NCI-H345 (cell line): ENCODE data around the gene AGAP1.
A peak's percentile ranks its signal among the peaks of the same experiment; 100 is the strongest.

ENCODE experiments used
- DNase-seq: peaks from one replicate; lab custom pipeline; 2025; lab: John Stamatoyannopoulos, UW

The AGAP1 gene

DNA sequence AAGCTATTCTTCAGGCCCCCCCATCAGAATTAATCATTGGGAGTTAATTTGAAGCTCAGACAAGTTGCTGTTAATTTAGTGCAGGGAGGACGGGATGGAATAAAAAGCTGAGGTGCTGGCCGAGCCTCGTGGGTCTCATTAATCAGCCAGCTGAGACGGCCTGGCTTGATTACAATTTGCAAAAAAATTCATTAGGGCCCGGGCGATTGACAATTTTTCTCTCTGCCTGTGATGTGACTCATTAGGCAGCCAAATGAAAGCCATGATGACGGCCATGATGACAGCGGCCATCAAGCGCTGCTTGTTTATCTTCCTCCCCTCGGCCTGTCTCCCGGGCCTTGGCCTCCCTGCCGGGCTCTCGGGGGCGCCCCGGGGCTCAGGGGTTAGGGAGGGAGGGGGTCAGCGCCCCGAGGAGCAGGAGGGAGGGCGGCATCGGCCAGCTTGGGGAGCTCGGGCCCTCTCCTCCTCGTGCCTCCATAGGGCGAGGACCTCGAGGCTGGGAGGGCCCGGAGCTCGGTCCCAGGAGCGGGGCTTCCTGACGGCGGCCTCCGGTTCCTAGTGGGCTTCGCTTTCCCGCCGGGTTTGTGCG lies 669.1 kb downstream of the AGAP1 start:
- no peak for DNase-seq

GRCh38 chr2:236163471-236164200 lies 669.8 kb downstream of the AGAP1 start:
- DNase-seq: no peak

DNA sequence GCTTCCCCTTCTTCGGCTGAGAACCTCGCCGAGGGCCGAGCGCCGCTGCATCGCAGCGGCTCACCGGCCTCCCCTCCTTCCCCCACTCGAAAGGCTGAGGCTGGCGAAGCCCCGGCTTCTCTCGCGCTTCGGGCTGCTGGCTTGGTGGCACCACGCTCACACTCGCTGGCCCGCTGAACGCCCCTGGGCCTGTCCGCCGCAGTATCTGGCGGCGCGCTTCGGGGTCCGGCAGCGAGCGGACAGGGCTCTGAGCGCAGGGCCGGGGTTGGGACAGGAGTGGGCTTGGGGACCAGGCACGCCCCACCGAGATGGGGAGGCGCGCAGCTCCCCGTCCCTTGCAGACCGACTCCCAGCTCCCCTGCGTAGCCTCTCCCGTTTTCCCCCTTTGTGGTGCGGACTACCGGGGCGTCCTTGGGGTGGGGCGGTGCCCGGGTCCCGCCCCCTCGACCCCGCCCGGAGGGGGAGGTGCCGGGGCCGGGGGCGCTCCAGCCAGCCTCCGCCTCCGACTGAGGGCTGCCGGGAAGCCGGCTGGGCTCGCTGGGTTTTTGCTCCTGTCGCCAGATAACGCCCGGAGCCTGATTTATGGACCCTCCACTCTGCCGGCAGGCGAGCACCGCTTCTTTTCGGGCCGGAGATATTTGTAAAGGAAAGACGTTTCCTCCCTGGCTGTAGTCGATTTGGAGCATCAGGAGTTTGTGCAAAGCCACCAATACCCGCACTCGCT lies 670.5 kb downstream of the AGAP1 start:
- DNase-seq: no peak

DNA sequence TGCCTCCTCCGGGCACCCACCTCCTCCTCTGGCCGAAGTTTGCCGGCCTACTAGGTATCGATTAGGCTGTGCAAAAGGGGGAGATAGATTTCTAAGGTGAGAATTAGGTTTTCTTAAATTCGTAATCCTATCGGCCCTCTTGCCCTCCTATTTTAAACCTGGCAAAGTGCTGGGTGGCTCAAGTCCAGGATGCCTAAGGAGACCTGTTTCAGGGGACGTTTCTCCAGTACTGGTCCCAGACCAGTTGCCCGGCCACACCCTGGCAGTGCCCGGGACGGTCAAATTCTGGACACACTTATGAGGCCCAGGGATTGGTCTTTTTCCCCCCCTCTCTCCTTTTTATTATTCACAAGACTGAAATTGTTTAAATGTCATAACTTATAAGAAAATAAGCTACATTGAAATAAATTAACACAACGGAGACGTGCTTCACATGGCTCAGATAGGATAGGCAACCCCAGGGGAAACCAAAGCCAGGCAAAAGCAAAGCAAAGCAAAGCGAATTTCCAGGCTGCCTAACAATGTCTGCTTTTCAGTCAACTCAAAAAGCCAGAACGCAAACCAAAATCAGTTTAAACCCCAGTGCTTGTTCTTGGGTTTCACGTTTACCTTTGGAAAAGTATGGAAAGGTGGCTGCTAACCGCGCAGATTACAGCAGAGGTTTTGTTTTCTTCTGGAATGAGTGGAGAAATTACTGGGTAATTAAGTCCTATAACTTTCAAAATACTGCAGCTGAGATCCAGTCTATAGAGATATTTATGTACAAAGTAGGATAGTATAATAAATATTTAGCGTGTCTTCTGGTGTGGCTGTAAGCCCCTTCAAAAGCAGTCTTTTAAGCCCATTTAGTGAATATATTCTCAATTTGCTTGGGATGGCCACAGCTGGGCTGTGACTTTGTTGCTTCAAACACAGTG lies 671.3 kb downstream of the AGAP1 start:
- no peak for DNase-seq

- DNase-seq: no peak
These were observed 672.3 kb downstream of the AGAP1 start for GRCh38 chr2:236165842-236166795.

DNA sequence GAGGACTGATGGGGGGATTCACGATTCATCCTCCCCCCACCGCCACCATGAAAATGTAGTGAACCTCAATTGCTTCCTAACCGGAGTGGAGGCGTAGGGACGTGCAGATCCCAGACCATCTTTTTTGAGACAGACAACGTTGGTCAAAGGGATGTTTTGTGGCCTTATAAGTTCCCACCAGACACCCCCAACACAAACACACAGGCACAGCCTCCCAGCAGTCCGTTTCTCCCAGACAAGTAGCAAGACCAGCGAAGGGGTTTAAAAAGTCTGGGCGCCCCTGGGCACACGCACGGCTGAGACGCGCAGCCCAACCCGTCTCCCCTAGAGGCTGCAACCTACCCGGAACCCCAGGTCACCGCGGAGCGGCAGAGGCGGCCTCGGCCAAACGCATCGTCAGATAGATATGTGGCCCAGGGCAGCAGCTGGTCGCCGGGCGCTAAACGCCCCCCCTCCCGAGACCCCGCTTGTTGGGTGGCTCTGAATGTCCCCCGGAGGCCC lies 673.0 kb downstream of the AGAP1 start:
- DNase-seq: no peak

GRCh38 chr2:236167297-236168109 lies 673.7 kb downstream of the AGAP1 start:
- peak; percentile 59 for DNase-seq

DNA sequence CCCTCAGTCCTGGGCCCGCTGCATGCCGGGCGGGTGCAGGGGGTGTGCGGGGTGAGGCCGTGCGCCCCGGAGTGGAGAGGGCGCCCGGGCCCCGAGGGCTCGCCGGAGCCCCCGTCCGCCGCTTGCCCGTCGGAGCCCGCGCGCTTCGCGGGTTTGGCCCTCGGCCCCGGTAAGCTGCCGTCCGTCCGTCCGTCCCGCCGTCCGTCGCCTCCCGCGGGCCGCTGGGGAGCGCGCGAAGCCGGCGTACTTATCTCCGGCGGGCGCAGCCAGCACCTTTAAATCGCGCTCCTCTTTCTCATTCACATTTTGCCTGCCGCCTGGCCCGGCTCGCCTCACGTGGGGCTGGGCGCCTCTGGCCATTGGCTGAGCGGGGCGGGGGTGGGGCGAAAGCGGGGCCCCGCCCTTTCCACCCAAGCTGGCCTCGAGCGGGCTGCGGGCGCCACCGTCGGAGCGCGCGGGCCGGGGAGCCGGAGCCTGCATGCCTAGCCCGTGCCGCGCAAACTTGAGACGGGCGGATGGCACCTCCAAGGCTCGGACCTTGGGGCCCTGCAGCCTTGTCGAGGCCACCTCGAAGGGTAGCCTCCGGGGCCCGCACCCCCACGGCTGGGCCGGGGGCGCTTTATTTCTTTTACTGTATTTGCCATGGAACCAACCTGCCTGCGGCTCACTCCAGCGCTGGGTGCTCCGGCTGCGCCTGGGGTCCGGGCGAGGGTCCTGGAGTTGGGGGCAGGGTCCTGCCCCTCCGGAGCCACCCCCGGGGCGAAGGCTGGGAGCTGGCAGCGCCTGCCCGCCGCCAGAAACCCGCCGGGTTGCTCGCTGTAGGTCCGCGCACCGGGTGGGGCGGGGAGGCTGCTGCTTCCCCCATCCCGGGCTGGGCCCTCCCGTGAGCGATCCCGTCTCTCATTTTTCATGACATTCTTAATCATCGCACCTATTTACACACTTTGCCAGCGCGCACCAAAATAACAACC lies 674.6 kb downstream of the AGAP1 start, which contains the start of gene GBX2:
Gene GBX2 (minus strand): TSS at position 277 of the 971 bp plus-strand sequence. CDS start 415 bp downstream, outside the sequence.
- peak; percentile 90 for DNase-seq

- DNase-seq: no peak
These were observed 675.4 kb downstream of the AGAP1 start for GRCh38 chr2:236169151-236169721.

GRCh38 chr2:236169741-236170589 lies 676.1 kb downstream of the AGAP1 start:
- no peak for DNase-seq

- DNase-seq: no peak
These were observed 676.8 kb downstream of the AGAP1 start for GRCh38 chr2:236170590-236171165.

- no peak for DNase-seq
These were observed 677.4 kb downstream of the AGAP1 start for GRCh38 chr2:236171181-236171679.

DNA sequence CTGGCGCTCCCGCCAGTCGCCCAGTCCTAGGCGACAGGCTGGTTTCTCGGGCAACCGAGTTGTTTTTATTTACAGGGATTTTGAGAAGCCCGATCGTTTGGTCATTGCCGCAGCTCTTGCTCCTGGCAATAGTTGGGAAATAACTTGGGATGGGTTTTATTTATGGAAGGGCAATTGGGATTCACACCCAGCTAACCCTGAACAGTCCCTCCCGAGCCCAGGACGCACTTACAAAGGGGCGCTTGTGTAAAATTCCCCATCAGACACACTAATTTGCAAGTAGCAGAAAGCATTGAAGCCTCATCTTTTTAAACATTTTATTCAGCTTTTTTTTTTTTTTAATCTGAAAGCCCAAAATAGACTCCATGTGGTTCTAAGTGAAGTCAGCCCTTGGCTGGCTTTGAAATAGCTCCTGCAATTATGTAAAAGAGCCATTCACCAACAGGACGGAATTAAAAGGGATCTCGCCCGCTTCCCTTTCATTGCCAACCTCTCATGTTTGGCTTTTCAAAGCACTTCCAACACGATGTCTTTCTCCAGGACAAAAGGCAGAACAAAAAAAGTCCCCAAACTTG lies 677.9 kb downstream of the AGAP1 start:
- DNase-seq: no peak

DNA sequence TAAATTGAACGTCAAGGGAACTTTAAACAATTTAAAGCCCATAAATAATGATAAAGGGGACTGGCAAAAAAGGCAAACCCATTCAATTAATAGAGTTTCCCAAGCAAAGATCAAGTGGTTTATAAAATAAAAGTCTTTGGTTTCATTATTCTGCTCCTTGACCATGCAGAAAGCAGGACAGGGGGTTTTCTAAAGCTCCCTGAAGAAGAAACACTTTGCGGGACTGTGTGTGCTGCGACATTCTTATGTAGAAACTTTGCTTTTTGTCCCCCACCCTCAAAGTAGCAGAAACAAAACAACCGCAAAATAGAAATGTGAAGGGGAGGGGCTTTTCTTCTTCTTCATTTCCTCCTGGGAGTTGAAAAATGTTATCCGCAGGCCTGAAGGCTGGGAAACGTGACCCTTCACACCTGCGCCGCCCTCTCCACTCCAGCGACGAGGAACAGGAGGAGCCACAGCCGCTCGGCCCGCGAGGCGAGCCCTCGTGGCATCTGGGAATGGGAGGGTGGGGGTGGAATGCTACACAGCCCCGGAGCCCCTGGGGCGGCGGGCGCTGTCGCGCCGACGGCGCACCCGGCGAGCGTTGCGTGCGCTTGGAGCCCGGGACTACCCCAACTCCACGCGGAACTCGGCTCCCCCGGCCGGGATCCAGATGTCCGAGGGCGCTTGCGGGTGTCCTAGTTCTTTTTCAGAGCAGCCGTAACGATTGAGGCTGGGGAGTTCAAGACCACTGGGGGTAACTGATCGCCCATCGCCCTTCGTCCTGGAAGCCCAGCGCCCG lies 678.6 kb downstream of the AGAP1 start:
- no peak for DNase-seq

GRCh38 chr2:236173036-236173728 lies 679.3 kb downstream of the AGAP1 start:
- DNase-seq: no peak
